Measurements from ENCODE around the gene CADM3.

The CADM3 gene

GRCh38 chr1:159171254-159171687, at the start of gene CADM3:
CADM3 (plus strand) TSS chr1:159171615; CDS start chr1:159171766, 151 bp downstream.
- in situ Hi-C loops (cut with HindIII; ENCODE audit: low sequenced_read_pairs): no loop called here

GRCh38 chr1:159122005-159122621, 49.3 kb upstream of the CADM3 start:
- in situ Hi-C loops (cut with HindIII; ENCODE audit: low sequenced_read_pairs): no loop called here

GRCh38 chr1:159123587-159123986, 47.8 kb upstream of the CADM3 start:
- in situ Hi-C loops (cut with HindIII; ENCODE audit: low sequenced_read_pairs): no loop called here

GRCh38 chr1:159132271-159132881, 39.0 kb upstream of the CADM3 start:
- in situ Hi-C loops (cut with HindIII; ENCODE audit: low sequenced_read_pairs): no loop called here

- in situ Hi-C loops (cut with HindIII; ENCODE audit: low sequenced_read_pairs): no loop called here
These were observed 30.9 kb upstream of the CADM3 start for GRCh38 chr1:159140474-159140873.

- in situ Hi-C loops (cut with HindIII; ENCODE audit: low sequenced_read_pairs): no loop called here
These were observed 29.6 kb upstream of the CADM3 start for GRCh38 chr1:159141584-159142390.

GRCh38 chr1:159142391-159142663, 29.1 kb upstream of the CADM3 start:
- in situ Hi-C loops (cut with HindIII; ENCODE audit: low sequenced_read_pairs): no loop called here

- in situ Hi-C loops (cut with HindIII; ENCODE audit: low sequenced_read_pairs): no loop called here
These were observed 28.5 kb upstream of the CADM3 start for GRCh38 chr1:159142726-159143510.

GRCh38 chr1:159144571-159144970, 26.8 kb upstream of the CADM3 start:
- in situ Hi-C loops (cut with HindIII; ENCODE audit: low sequenced_read_pairs): no loop called here

GRCh38 chr1:159146980-159147379, 24.4 kb upstream of the CADM3 start:
- in situ Hi-C loops (cut with HindIII; ENCODE audit: low sequenced_read_pairs): no loop called here

GRCh38 chr1:159152031-159152430, 19.4 kb upstream of the CADM3 start:
- in situ Hi-C loops (cut with HindIII; ENCODE audit: low sequenced_read_pairs): no loop called here

- in situ Hi-C loops (cut with HindIII; ENCODE audit: low sequenced_read_pairs): loop anchor here (5.0 kb wide), 1 partner anchor 71 kb away; no protein-coding TSS in a partner anchor
These were observed 10.3 kb upstream of the CADM3 start for GRCh38 chr1:159161001-159161718.

- in situ Hi-C loops (cut with HindIII; ENCODE audit: low sequenced_read_pairs): loop anchor here (5.0 kb wide), 1 partner anchor 71 kb away; no protein-coding TSS in a partner anchor
These were observed 9.7 kb upstream of the CADM3 start for GRCh38 chr1:159161719-159162026.

GRCh38 chr1:159162516-159163265, 8.7 kb upstream of the CADM3 start:
- in situ Hi-C loops (cut with HindIII; ENCODE audit: low sequenced_read_pairs): loop anchor here (5.0 kb wide), 1 partner anchor 70 kb away; no protein-coding TSS in a partner anchor

- in situ Hi-C loops (cut with HindIII; ENCODE audit: low sequenced_read_pairs): loop anchor here (5.0 kb wide), 1 partner anchor 69 kb away; no protein-coding TSS in a partner anchor
These were observed 7.7 kb upstream of the CADM3 start for GRCh38 chr1:159163614-159164228.

- in situ Hi-C loops (cut with HindIII; ENCODE audit: low sequenced_read_pairs): no loop called here
These were observed 3.4 kb upstream of the CADM3 start for GRCh38 chr1:159168043-159168442.

GRCh38 chr1:159170639-159171038, 776 bp upstream of the CADM3 start:
- in situ Hi-C loops (cut with HindIII; ENCODE audit: low sequenced_read_pairs): no loop called here

GRCh38 chr1:159171688-159172501, 480 bp downstream of the CADM3 start:
- in situ Hi-C loops (cut with HindIII; ENCODE audit: low sequenced_read_pairs): no loop called here

All from endothelial cell of hepatic sinusoid (primary cell).